HG02970 (cell line): ENCODE data around the gene GGNBP2.

Experiments used
- ATAC-seq: cut with Tn5 transposase; IDR thresholded peaks from one replicate; pipeline ENCODE4 v1.9.1; 2021; ENCODE audit warnings: mild to moderate bottlenecking, moderate library complexity, moderate number of reproducible peaks; ENCODE audit not compliant: unreplicated experiment, low FRiP score

GGNBP2 gene

DNA sequence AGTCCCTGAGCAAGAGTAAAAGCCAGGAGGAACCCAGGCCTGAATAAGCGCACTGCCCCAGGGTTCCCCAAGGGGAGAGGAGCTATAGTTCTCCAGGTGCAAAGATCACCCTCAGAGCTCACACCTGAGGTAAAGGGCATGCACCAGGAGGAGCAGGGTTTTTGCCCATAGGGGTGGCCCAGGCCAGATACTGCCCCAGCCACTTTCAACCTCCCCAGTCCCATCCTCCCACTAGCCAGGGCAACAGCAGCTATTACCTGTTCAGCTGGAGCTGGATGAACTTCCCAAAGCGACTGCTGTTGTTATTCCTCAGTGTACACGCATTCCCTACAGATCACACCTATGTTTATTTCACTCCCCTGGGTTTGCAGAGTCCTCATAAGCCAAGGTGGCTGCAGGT lies 29.9 kb upstream of the GGNBP2 start:
- no peak for ATAC-seq

- no peak for ATAC-seq
Measured at GRCh38 chr17:36515837-36516236, 28.9 kb upstream of the GGNBP2 start.

GRCh38 chr17:36523113-36523512 lies 21.6 kb upstream of the GGNBP2 start:
- no peak for ATAC-seq

DNA sequence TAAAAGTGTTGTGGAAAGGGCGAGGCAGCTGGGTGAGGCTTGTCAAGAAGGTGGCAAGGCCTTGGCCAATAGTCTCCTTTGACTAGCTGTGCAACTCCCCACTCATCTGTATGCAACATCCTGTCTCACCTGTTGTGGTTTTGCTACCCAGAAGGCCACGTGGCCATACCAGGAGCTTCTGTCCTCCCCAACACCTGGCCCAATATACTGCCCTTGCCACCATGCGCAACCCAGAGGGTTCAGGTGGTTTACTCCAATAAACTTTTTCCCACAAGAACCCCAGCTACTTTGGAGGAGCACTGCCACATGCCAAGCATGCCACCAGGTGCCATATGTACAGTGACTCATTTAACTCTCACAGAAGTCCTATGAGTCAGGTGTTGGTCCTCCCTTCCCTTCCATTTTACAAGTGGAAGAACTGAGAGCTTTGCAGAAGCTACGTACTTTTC lies 20.3 kb upstream of the GGNBP2 start:
- ATAC-seq: no peak

DNA sequence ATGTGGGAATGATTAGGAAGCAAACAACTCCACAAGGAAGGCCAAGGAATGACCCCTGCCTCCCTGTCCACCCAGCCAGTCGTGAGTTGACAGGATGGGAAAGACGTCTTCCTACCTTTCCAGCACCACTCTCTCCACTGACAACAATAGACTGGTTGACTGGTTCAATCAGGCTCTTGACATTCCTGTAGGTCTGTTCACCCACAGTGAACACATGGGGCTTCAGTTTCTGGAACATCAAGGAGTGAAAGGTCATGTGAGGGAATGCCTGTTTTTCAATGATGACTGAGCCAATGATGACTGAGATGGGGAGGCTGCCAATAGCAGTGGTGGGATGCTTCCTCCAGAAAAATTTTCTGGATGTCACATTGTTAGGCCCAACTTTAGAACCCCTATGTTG lies 19.6 kb upstream of the GGNBP2 start:
- ATAC-seq: no peak

DNA sequence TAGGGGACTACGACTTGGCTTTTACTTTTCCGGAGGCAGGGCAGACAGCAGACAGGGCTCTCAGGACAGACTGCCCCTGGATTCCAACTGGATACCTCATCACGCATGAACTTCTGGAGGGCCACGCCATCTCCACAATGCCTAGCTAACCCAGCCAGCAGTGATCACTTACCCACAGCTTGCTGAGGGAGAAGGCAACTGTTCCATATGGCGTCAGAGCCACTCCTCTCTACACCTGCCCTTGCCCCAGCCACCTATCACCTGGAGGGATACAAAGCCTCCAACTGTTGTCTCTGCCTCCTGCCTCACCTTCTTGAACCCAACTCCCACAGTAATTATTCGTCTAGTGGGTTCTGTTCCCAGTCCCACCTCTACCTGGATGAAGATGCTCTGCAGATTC lies 18.8 kb upstream of the GGNBP2 start:
- no peak for ATAC-seq

- no peak for ATAC-seq
Measured at GRCh38 chr17:36527621-36528250, 17.0 kb upstream of the GGNBP2 start.

DNA sequence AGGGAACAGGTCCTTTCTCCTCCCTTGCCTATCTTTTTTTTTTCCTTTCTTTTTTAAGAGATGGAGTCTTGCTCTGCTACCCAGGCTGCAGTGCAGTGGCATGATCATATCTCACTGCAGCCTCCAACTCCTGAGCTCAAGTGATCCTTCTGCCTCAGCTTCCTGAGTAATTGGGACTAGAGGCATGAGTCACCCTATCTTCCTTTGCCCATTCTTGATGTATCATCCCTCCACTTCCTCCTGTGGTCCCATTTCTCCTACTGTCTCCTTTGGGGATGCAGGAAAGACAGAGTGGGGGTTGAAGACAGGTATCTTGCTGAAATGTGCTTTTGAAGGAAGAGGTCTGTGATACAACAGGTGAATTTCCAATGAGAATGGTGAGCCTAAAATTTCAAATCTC lies 15.6 kb upstream of the GGNBP2 start:
- ATAC-seq: no peak

- no peak for ATAC-seq
Measured at GRCh38 chr17:36532435-36532975, 12.2 kb upstream of the GGNBP2 start.

GRCh38 chr17:36533935-36534839 lies 10.5 kb upstream of the GGNBP2 start:
- peak; percentile 20 for ATAC-seq

GRCh38 chr17:36534840-36535668 lies 9.7 kb upstream of the GGNBP2 start, which contains the start of the genes MYO19 and PIGW:
Gene MYO19, minus strand, starts transcription at chr17:36534868. Its CDS starts 2,330 bp downstream, at chr17:36532538.
Gene PIGW, plus strand, starts transcription at chr17:36534987. Its CDS starts 2,115 bp downstream, at chr17:36537102.
- peak; percentile 71 for ATAC-seq

- peak; percentile 6 for ATAC-seq
Measured at GRCh38 chr17:36535669-36536081, 9.0 kb upstream of the GGNBP2 start.

DNA sequence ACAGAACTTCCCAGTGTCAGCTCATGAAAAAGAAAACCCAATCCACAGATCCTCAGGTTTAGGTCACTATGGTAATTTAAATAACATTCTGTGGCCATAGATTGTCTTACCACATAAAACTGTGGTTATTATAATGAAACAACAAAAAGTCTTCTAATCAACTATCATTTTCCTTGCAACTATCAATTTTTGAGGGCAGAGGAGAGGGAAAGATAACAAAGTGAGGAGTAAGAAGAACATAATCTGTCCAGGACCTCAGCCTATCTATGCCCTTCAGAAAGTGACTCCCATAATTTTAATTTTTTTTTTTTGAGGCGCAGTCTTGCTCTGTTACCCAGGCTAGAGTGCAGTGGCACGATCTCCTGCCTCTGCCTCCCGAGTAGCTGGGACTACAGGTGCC lies 4.0 kb upstream of the GGNBP2 start:
- ATAC-seq: no peak

DNA sequence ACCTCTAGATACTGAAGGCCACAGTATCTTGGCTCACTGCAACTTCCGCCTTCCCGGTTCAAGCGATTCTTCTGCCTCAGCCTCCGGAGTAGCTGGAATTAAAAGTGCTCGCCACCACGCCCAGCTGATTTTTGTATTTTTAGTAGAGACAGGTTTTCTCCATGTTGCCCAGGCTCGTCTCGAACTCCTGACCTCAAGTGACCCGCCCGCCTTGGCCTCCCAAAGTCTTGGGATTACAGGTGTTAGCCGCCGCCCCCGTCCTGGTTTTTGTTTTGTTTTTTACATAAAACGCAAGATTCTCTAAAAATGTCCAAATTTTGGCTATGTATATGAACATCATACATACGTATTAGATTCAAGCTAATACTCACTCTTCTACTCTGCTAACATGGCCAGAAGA lies 2.0 kb upstream of the GGNBP2 start:
- no peak for ATAC-seq

DNA sequence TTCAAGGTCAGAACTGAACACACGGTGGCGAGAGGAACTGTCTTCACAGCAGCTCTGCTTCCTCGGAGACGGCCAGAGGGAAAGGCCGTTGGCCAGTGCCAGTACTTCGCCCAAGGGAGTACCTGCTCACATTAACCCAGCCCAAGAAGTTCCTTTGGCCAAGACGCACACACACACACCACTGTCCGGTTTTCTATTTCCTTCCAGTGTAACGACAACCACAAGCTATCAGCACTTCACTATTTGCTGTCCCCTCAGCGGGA lies 744 bp upstream of the GGNBP2 start:
- peak; percentile 3 for ATAC-seq

DNA sequence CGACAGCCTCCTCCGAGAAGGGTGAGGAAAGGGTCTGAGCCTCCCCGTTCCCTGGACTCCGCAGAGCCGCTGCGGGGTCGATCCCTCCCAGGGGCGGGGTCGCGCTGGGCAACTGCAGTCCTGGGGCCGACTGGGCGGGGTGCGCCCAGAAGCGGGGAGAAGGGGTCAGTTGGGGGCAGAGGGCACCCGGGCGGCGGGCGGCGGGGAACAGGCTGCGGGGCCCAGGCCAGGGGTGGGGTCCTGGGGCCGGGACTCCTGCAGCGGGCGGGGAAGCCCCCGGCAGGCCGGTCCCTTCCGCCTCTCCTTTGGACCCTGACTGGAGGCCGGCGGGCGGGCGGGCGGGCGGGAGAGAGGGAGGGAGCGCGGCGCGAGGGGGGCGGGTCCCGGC lies 352 bp downstream of the GGNBP2 start:
- no peak for ATAC-seq

- ATAC-seq: peak; percentile 77
Measured at GRCh38 chr17:36545465-36546417, 1.0 kb downstream of the GGNBP2 start.

DNA sequence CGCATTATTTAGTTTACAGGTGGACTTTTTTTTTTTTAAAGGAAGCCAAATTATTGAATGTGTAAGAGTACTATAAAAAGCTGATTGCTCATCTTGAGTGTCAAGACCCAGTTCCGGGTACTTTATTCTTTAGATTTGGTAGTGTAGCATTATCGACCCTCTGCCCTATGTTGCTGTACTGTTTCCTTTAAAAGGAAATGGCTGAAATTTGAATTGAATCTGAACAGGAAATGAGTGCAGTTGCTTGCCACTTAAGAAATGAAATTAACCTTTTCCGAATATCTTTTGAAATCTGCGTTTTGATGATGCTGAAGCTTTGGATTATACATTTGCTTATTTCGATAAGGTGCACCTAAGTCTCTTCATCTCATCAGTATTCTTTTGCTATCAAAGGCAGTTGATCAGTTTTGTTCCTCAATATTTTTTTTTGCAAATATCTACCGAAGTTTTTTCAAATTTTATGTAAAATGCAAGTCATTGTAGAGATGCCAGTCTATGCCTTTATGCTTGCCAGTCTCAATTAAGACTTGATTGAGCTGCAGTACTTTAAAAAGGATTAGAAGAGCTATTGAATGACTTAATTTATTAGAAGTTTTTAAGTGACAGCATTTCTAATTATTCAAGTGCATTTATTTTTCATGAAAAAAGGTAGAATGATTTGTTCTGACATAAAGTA lies 1.8 kb downstream of the GGNBP2 start:
- ATAC-seq: no peak

DNA sequence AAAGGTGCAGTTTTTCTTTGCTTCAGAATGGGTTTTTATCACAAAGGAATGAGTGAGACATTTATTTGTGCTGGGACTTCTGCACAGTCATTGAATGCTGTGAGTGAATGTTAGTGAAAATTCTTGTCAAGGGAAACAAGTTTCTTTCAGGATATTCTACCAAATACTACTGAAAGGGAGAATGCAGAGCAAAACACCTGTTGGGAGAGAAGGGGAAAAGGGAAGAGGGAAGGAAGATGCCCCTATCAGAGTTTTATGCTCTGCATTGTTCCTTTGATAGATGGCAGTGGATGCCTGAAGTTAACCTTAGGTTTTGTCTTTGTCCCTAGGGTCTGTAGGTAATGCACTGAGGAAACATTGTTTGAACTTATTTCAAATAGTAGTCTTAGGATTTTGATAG lies 3.1 kb downstream of the GGNBP2 start:
- no peak for ATAC-seq
